Measurements from ENCODE around the gene TRAPPC2L. TPM values are rescaled to one million over a fixed set of nuclear protein-coding genes. Genes with fewer than 3 reads are reported as not detected.

Gene TRAPPC2L
- total RNA-seq, 1 donor from 2014 or later, result 50.1 TPM

DNA sequence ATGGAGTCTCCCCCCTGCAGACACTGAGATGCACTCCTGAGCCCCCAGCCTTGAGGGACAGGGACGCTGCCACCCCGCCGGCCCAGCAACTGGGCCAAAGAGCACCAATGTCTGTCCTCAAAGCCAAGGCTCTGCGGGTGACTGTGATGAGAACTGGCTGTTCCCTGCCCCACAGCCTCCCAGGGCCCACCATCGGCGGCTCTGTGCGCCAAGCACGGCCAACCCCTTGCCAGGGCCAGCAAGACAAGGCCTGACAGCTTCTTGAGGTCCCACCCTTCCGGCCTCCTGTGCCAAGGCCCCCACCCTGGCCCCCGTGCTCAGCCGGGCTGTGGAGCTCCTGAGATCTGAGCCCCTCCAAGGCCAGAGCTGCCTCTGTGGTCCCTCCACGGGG, 43.7 kb downstream of the TRAPPC2L start:
- no peak for DNase-seq (ENCODE audit: low read depth)
- Histone ChIP-seq H3K27me3 (ENCODE audit: control insufficient read depth, insufficient read depth, low read length) (peaks cover 11% of the 10 kb centered on the region), H3K4me3 (ENCODE audit: low read depth, low read length) (no peak overlapping the region), H3K36me3 (ENCODE audit: control insufficient read depth, insufficient read depth, low read length) (no peaks in the 10 kb centered on the region)
- TF ChIP-seq, protein P1, sequence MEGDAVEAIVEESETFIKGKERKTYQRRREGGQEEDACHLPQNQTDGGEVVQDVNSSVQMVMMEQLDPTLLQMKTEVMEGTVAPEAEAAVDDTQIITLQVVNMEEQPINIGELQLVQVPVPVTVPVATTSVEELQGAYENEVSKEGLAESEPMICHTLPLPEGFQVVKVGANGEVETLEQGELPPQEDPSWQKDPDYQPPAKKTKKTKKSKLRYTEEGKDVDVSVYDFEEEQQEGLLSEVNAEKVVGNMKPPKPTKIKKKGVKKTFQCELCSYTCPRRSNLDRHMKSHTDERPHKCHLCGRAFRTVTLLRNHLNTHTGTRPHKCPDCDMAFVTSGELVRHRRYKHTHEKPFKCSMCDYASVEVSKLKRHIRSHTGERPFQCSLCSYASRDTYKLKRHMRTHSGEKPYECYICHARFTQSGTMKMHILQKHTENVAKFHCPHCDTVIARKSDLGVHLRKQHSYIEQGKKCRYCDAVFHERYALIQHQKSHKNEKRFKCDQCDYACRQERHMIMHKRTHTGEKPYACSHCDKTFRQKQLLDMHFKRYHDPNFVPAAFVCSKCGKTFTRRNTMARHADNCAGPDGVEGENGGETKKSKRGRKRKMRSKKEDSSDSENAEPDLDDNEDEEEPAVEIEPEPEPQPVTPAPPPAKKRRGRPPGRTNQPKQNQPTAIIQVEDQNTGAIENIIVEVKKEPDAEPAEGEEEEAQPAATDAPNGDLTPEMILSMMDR (IDR thresholded peaks at IDR 0.05; ENCODE audit: insufficient read depth, low read length, poor library complexity, severe bottlenecking), result no peak

DNA sequence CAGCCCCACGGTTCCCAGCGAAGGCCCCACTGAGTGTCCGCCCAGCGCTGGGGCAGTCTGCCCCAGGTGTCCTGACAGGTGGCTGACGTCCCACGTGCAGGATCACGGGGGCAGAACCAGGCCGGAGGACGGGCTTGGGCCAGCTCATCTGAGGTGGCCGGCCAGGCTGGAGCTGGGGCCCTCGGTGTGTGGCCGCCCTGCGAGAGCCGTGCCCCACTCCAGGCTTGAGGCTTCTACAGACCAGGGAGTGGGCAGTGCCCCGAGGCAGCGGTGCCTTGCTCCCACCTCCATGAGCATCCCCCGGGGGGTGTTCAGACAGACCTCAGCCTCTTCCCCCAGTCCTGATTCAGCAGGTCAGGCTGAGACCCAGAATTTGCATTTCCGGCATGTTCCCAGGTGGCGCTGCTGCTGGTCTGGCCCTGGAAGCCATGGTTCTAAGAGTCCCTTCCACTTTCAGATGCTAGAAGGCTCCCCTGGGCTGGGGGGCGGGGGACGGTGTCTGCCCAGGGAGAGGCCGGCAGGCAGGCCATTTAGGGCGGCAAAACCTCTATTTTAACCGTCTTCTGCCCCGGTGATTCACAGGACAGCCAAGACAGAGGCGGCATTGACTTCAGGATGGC, 44.9 kb downstream of the TRAPPC2L start:
- Histone ChIP-seq H3K27me3 (ENCODE audit: control insufficient read depth, insufficient read depth, low read length) (peaks cover 11% of the 10 kb centered on the region), H3K4me3 (ENCODE audit: low read depth, low read length) (no peak overlapping the region), H3K36me3 (ENCODE audit: control insufficient read depth, insufficient read depth, low read length) (no peaks in the 10 kb centered on the region)
- TF ChIP-seq, protein P1 (IDR thresholded peaks at IDR 0.05; ENCODE audit: insufficient read depth, low read length, poor library complexity, severe bottlenecking), result no peak
- no peak for DNase-seq (ENCODE audit: low read depth)

DNA sequence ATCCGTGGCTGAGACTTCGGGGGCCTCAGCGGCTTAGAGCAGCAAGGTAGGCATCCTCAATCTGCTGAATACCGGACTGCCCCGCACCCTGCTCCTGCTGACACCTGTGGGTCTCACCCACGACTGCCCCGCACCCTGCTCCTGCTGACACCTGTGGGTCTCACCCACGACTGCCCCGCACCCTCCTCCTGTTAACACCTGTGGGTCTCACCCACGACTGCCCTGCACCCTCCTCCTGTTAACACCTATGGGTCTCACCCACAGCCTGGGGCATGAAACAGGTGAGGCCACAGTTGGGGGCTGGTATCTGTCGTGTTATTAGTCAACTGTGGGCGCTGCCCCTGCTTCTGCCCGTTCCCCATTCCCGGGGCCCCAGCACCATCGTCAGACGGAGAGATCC, 45.8 kb downstream of the TRAPPC2L start:
- Histone ChIP-seq H3K4me3 (ENCODE audit: low read depth, low read length) (no peak overlapping the region), H3K27me3 (ENCODE audit: control insufficient read depth, insufficient read depth, low read length) (peaks cover 13% of the 10 kb centered on the region), H3K36me3 (ENCODE audit: control insufficient read depth, insufficient read depth, low read length) (no peaks in the 10 kb centered on the region)
- no peak for DNase-seq (ENCODE audit: low read depth)
- TF ChIP-seq, protein P1 (IDR thresholded peaks at IDR 0.05; ENCODE audit: insufficient read depth, low read length, poor library complexity, severe bottlenecking), result no peak

DNA sequence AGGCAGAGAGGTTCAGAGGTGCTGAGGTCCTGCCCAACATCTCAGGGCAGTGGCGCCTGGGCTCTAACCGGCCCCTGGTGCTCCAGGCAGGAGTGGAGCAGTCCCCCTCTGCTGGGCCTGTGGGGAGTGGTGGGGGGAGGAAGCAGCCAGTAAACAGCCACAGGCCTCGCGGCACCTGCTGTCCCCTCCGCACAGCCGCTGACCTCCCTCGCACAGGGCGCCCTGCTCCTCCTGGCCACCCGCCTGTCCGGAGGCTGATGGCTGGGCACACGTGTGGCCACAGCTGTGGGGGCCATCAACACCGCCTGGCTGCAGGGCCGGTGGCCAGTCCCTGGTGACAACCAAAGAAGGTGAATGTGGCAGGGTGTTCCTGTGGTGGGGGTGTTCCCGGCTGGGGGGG, 46.3 kb downstream of the TRAPPC2L start:
- TF ChIP-seq, protein P1 (IDR thresholded peaks at IDR 0.05; ENCODE audit: insufficient read depth, low read length, poor library complexity, severe bottlenecking), result no peak
- Histone ChIP-seq H3K36me3 (ENCODE audit: control insufficient read depth, insufficient read depth, low read length) (no peaks in the 10 kb centered on the region), H3K27me3 (ENCODE audit: control insufficient read depth, insufficient read depth, low read length) (peaks cover 13% of the 10 kb centered on the region), H3K4me3 (ENCODE audit: low read depth, low read length) (no peak overlapping the region)
- no peak for DNase-seq (ENCODE audit: low read depth)

DNA sequence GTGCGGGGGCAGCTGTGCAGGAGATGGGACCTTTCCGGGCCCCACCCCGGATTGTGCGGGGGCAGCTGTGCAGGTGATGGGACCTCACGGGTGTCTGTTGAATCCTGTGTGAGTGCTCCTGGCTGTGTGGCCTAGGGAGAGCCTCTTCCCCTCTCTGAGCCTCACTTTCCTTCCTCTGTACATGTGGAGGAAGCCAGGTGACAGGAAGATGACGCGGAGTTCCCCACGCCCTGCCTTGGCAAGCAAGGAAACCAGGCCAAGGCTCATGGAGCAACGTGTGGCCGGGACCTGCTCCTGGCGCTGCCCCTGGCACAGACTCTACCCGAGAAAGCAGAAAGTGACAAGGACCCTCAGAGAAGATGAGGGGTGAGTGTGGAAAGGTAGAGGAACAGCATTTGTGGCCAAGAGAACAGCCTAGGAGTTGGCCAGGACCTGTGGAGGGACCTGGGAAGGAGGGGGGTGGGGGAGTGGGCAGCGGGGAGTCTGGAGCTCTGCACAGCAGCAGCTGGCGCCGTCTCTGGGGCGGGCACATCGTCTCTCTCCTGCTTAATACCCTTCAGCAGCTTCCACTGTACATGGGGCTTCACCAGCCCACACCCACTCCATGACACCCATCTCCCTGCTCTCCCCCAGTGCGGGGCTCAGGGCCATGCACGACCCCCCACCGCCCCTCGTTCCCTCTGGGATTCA, 47.9 kb downstream of the TRAPPC2L start:
- no peak for DNase-seq (ENCODE audit: low read depth)

More for the DNA sequence above, 47.9 kb downstream of the TRAPPC2L start:
- H3K27me3 ChIP-seq (ENCODE audit: control insufficient read depth, insufficient read depth, low read length), result peaks cover 12% of the 10 kb centered on the region
- no peaks in the 10 kb centered on the region for H3K36me3 ChIP-seq (ENCODE audit: control insufficient read depth, insufficient read depth, low read length)
- TF ChIP-seq, protein P1 (IDR thresholded peaks at IDR 0.05; ENCODE audit: insufficient read depth, low read length, poor library complexity, severe bottlenecking), result no peak
- H3K4me3 ChIP-seq (ENCODE audit: low read depth, low read length), result no peak overlapping the region

Measured in kidney epithelial cell (primary cell).